HepG2 (cell line): ENCODE data around the gene TYMP. TPM values are rescaled to one million over a fixed set of nuclear protein-coding genes. Genes with fewer than 3 reads are reported as not detected.
A peak's percentile ranks its signal among the peaks of the same experiment; 100 is the strongest.

ENCODE experiments used
- AHR ChIP-seq: IDR thresholded peaks from 2 replicates; pipeline ENCODE4 v1.6.1; 2018; ENCODE audit warnings: missing genetic modification reagents, missing compliant biosample characterization
- HCFC1 ChIP-seq: fragments of 150-350 bp; IDR thresholded peaks from 2 replicates; pipeline ENCODE4 v1.6.1; 2014; ENCODE audit warnings: low read depth, low read length
- HMG20A ChIP-seq: IDR thresholded peaks from 2 replicates; pipeline ENCODE4 v1.6.1; 2016; ENCODE audit warnings: borderline replicate concordance
- JUND ChIP-seq: sonication (generic); formaldehyde crosslinking; IDR thresholded peaks from 2 replicates; pipeline ENCODE4 v1.8.0; 2022; ENCODE audit warnings: mild to moderate bottlenecking, missing genetic modification reagents
- MED8 ChIP-seq: sonication (generic); formaldehyde crosslinking; IDR thresholded peaks from 2 replicates; pipeline ENCODE4 v1.8.1; 2023; ENCODE audit warnings: mild to moderate bottlenecking, missing genetic modification reagents; ENCODE audit not compliant: insufficient replicate concordance
- RFXANK ChIP-seq: IDR thresholded peaks from 2 replicates; pipeline ENCODE4 v1.6.1; 2016
- XBP1 ChIP-seq: sonication (generic); formaldehyde crosslinking; IDR thresholded peaks from 2 replicates; pipeline ENCODE4 v1.5.0; 2020; ENCODE audit warnings: missing genetic modification reagents
- ZBTB42 ChIP-seq: sonication (generic); formaldehyde crosslinking; IDR thresholded peaks from 2 replicates; pipeline ENCODE4 v1.5.0; 2020; ENCODE audit warnings: mild to moderate bottlenecking, missing genetic modification reagents
- ZFP36L1 ChIP-seq: sonication (generic); formaldehyde crosslinking; IDR thresholded peaks from 2 replicates; pipeline ENCODE4 v1.8.0; 2022; ENCODE audit warnings: mild to moderate bottlenecking, missing genetic modification reagents, moderate library complexity
- ZNF513 ChIP-seq: sonication (generic); formaldehyde crosslinking; conservative IDR thresholded peaks from 2 replicates; pipeline ENCODE4 v1.5.0; 2020; ENCODE audit warnings: missing genetic modification reagents
- ZNF761 ChIP-seq: sonication (generic); formaldehyde crosslinking; conservative IDR thresholded peaks from 2 replicates; pipeline ENCODE4 v1.4.0; 2020; ENCODE audit warnings: mild to moderate bottlenecking, missing genetic modification reagents
- ZSCAN29 ChIP-seq: sonication (generic); formaldehyde crosslinking; conservative IDR thresholded peaks from 2 replicates; pipeline ENCODE4 v1.4.0; 2020; ENCODE audit warnings: mild to moderate bottlenecking, missing genetic modification reagents
- polyA plus RNA-seq, 8 experiments: library from polyadenylated mRNA; depleted of rRNA in 3 of 8; stranded (reverse) in 7 of 8; unstranded in 1 of 8; fragments of >200 nt; fragmentation: Illumina TruSeq in 4 of 8; extraction: Trizol in 4 of 8; gene quantifications; 2 replicates each; pipeline versions ENCODE4 v1.2.1 to v1.2.3, GENCODE V29; 2011 to 2016; ENCODE audit warnings: low read depth in 4 of 8, missing spikeins in 1 of 8, mixed read lengths in 1 of 8; ENCODE audit not compliant: insufficient read depth in 1 of 8
- total RNA-seq, 5 experiments: library from RNA; depleted of rRNA; stranded (reverse); fragments of >200 nt; fragmentation: Illumina TruSeq; extraction: Trizol; gene quantifications; 2 replicates each; pipeline ENCODE4 v1.2.3, GENCODE V29; 2016; ENCODE audit warnings: low read depth in 1 of 5
- TF ChIP-seq, protein P1 (sequence below): sonication (generic); formaldehyde crosslinking; IDR thresholded peaks from 2 replicates; pipeline ENCODE4 v1.4.0; 2020; ENCODE audit warnings: missing genetic modification reagents
- TF ChIP-seq, protein P2 (sequence below): sonication (generic); formaldehyde crosslinking; IDR thresholded peaks from 2 replicates; pipeline ENCODE4 v1.4.0; 2020; ENCODE audit warnings: missing genetic modification reagents
- TF ChIP-seq, protein P3 (sequence below), 2 experiments: IDR thresholded peaks; 2 replicates each; pipeline ENCODE4 v1.6.1; 2011 to 2012; ENCODE audit warnings: low read length in 2 of 2, borderline replicate concordance in 1 of 2, low read depth in 1 of 2, mild to moderate bottlenecking in 1 of 2, moderate library complexity in 1 of 2

Gene TYMP
- total and polyA plus RNA-seq, 2 of the 13 experiments (the other 11 are each of a cell fraction or from before 2014, with no cell fraction given), result 3.9 to 4.3 TPM

- TF ChIP-seq, protein P1, sequence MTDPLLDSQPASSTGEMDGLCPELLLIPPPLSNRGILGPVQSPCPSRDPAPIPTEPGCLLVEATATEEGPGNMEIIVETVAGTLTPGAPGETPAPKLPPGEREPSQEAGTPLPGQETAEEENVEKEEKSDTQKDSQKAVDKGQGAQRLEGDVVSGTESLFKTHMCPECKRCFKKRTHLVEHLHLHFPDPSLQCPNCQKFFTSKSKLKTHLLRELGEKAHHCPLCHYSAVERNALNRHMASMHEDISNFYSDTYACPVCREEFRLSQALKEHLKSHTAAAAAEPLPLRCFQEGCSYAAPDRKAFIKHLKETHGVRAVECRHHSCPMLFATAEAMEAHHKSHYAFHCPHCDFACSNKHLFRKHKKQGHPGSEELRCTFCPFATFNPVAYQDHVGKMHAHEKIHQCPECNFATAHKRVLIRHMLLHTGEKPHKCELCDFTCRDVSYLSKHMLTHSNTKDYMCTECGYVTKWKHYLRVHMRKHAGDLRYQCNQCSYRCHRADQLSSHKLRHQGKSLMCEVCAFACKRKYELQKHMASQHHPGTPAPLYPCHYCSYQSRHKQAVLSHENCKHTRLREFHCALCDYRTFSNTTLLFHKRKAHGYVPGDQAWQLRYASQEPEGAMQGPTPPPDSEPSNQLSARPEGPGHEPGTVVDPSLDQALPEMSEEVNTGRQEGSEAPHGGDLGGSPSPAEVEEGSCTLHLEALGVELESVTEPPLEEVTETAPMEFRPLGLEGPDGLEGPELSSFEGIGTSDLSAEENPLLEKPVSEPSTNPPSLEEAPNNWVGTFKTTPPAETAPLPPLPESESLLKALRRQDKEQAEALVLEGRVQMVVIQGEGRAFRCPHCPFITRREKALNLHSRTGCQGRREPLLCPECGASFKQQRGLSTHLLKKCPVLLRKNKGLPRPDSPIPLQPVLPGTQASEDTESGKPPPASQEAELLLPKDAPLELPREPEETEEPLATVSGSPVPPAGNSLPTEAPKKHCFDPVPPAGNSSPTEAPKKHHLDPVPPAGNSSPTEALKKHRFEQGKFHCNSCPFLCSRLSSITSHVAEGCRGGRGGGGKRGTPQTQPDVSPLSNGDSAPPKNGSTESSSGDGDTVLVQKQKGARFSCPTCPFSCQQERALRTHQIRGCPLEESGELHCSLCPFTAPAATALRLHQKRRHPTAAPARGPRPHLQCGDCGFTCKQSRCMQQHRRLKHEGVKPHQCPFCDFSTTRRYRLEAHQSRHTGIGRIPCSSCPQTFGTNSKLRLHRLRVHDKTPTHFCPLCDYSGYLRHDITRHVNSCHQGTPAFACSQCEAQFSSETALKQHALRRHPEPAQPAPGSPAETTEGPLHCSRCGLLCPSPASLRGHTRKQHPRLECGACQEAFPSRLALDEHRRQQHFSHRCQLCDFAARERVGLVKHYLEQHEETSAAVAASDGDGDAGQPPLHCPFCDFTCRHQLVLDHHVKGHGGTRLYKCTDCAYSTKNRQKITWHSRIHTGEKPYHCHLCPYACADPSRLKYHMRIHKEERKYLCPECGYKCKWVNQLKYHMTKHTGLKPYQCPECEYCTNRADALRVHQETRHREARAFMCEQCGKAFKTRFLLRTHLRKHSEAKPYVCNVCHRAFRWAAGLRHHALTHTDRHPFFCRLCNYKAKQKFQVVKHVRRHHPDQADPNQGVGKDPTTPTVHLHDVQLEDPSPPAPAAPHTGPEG, result no peak
- no peak for TF ChIP-seq ZNF513 (CRISPR knock-in tag)
- no peak for TF ChIP-seq JUND (CRISPR knock-in tag)
- TF ChIP-seq ZNF761, result peak; percentile 63
- TF ChIP-seq, protein P2, sequence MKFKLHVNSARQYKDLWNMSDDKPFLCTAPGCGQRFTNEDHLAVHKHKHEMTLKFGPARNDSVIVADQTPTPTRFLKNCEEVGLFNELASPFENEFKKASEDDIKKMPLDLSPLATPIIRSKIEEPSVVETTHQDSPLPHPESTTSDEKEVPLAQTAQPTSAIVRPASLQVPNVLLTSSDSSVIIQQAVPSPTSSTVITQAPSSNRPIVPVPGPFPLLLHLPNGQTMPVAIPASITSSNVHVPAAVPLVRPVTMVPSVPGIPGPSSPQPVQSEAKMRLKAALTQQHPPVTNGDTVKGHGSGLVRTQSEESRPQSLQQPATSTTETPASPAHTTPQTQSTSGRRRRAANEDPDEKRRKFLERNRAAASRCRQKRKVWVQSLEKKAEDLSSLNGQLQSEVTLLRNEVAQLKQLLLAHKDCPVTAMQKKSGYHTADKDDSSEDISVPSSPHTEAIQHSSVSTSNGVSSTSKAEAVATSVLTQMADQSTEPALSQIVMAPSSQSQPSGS (CRISPR knock-in tag), result peak; percentile 59; the same call in 1 of the 2 replicates
- TF ChIP-seq ZFP36L1 (CRISPR knock-in tag), result peak; percentile 89; the same call in 1 of the 2 replicates
- TF ChIP-seq XBP1 (CRISPR knock-in tag), result no peak
- TF ChIP-seq AHR (CRISPR knock-in tag), result 0 out of 2 replicates have a peak, but pooled peaks have one; percentile 61
- TF ChIP-seq ZSCAN29 (CRISPR knock-in tag), result no peak
- no peak for TF ChIP-seq HMG20A
- peak; percentile 34; the same call in 1 of the 2 replicates for TF ChIP-seq HCFC1
- TF ChIP-seq RFXANK (CRISPR knock-in tag), result no peak
- peak; percentile 62 for TF ChIP-seq MED8 (CRISPR knock-in tag)
- TF ChIP-seq, protein P3, sequence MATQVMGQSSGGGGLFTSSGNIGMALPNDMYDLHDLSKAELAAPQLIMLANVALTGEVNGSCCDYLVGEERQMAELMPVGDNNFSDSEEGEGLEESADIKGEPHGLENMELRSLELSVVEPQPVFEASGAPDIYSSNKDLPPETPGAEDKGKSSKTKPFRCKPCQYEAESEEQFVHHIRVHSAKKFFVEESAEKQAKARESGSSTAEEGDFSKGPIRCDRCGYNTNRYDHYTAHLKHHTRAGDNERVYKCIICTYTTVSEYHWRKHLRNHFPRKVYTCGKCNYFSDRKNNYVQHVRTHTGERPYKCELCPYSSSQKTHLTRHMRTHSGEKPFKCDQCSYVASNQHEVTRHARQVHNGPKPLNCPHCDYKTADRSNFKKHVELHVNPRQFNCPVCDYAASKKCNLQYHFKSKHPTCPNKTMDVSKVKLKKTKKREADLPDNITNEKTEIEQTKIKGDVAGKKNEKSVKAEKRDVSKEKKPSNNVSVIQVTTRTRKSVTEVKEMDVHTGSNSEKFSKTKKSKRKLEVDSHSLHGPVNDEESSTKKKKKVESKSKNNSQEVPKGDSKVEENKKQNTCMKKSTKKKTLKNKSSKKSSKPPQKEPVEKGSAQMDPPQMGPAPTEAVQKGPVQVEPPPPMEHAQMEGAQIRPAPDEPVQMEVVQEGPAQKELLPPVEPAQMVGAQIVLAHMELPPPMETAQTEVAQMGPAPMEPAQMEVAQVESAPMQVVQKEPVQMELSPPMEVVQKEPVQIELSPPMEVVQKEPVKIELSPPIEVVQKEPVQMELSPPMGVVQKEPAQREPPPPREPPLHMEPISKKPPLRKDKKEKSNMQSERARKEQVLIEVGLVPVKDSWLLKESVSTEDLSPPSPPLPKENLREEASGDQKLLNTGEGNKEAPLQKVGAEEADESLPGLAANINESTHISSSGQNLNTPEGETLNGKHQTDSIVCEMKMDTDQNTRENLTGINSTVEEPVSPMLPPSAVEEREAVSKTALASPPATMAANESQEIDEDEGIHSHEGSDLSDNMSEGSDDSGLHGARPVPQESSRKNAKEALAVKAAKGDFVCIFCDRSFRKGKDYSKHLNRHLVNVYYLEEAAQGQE (IDR thresholded peaks at IDR 0.05; ENCODE audit: borderline replicate concordance in 1 of 2, low read depth in 1 of 2, low read length in 2 of 2), result no peak
- TF ChIP-seq ZBTB42 (CRISPR knock-in tag), result 0 out of 2 replicates have a peak, but pooled peaks have one; percentile 31
Observed at GRCh38 chr22:50525104-50525857, 4.5 kb downstream of the TYMP start, which contains the start of gene SCO2 (continued).
